SK-N-SH (cell line): Measurements from ENCODE around the gene MYOM3. TPM values are rescaled to one million over a fixed set of nuclear protein-coding genes. Genes with fewer than 3 reads are reported as not detected.
"Not testable (repeated sequence)": the region's sequence is repeated elsewhere in the genome, so short reads cannot be mapped to it uniquely, and the experiment has no call there.

ENCODE experiments used
- CTCF ChIA-PET: fragments of 300-600, 350-600 bp; formaldehyde crosslinking; extraction: SDS; loops from one replicate; lab custom pipeline; 2021; lab: Yijun Ruan, JAX
- POLR2A ChIA-PET: fragments of 350-600 bp; sonication (Branson Sonifier 250); formaldehyde crosslinking; extraction: SDS; loops from one replicate; lab custom pipeline; 2020; ENCODE audit warnings: antibody characterized with exemption, inconsistent platforms; lab: Yijun Ruan, JAX
- DNase-seq: peaks from one replicate; pipeline ENCODE4 v3.0.0; 2012
- H2AFZ ChIP-seq: fragments of 200-600 bp; sonication (generic); 2 replicates; pipeline ENCODE4 v1.8.1; 2016; ENCODE audit warnings: antibody characterized with exemption, mild to moderate bottlenecking, low read depth
- H3F3A ChIP-seq: fragments of 200-600 bp; sonication (generic); replicated peaks from 2 replicates; pipeline ENCODE3; 2016; ENCODE audit warnings: antibody characterized with exemption, mild to moderate bottlenecking; ENCODE audit not compliant: insufficient read depth
- H3K27ac ChIP-seq, 2 experiments: fragments of 200-500 bp in 1 of 2; fragments of 200-600 bp in 1 of 2; sonication (Bioruptor generic) in 1 of 2; sonication (generic), shearing (Covaris generic) in 1 of 2; 2 replicates each; pipeline versions ENCODE4 v1.5.1 to v1.6.1; 2014 to 2016; ENCODE audit warnings: low read depth in 2 of 2, inconsistent platforms in 1 of 2, low read length in 1 of 2, mild to moderate bottlenecking in 1 of 2, mixed read lengths in 1 of 2
- H3K27me3 ChIP-seq: fragments of 200-600 bp; sonication (generic), shearing (Covaris generic); 2 replicates; pipeline ENCODE4 v1.6.1; 2016; ENCODE audit warnings: mixed run types; ENCODE audit not compliant: insufficient read depth
- H3K36me3 ChIP-seq, 2 experiments: fragments of 200-500 bp in 1 of 2; fragments of 200-600 bp in 1 of 2; sonication (Bioruptor generic) in 1 of 2; sonication (generic) in 1 of 2; replicated peaks in 1 of 2; 2 replicates each; pipeline versions ENCODE3 to v1.5.1; 2014 to 2016; ENCODE audit warnings: low read length in 1 of 2, mild to moderate bottlenecking in 1 of 2; ENCODE audit not compliant: insufficient read depth in 2 of 2, control insufficient read depth in 1 of 2
- H3K4me1 ChIP-seq, 2 experiments: fragments of 200-500 bp in 1 of 2; fragments of 200-600 bp in 1 of 2; sonication (Bioruptor generic) in 1 of 2; sonication (generic), shearing (Covaris generic) in 1 of 2; 2 replicates each; pipeline versions ENCODE4 v1.5.1 to v1.6.1; 2014 to 2016; ENCODE audit warnings: low read depth in 1 of 2, low read length in 1 of 2, mixed run types in 1 of 2; ENCODE audit not compliant: insufficient read depth in 2 of 2, control insufficient read depth in 1 of 2
- H3K4me2 ChIP-seq: fragments of 200-600 bp; sonication (generic), shearing (Covaris generic); 2 replicates; pipeline ENCODE4 v1.6.1; 2017; ENCODE audit warnings: mixed run types
- H3K4me3 ChIP-seq, 2 experiments: fragments of 200-500 bp in 1 of 2; fragments of 200-600 bp in 1 of 2; sonication (Bioruptor generic) in 1 of 2; sonication (generic), shearing (Covaris generic) in 1 of 2; 2 replicates each; pipeline versions ENCODE4 v1.5.1 to v1.8.1; 2014 to 2016; ENCODE audit warnings: low read depth in 2 of 2, inconsistent platforms in 1 of 2, low read length in 1 of 2, mild to moderate bottlenecking in 1 of 2, mixed read lengths in 1 of 2, moderate library complexity in 1 of 2
- H3K79me2 ChIP-seq: fragments of 200-600 bp; sonication (generic); 2 replicates; pipeline ENCODE4 v1.8.1; 2017; ENCODE audit warnings: mild to moderate bottlenecking; ENCODE audit not compliant: insufficient read depth
- H3K9ac ChIP-seq: fragments of 200-600 bp; sonication (generic); 2 replicates; pipeline ENCODE4 v1.6.1; 2017; ENCODE audit warnings: mixed run types
- H3K9me2 ChIP-seq: fragments of 200-600 bp; sonication (generic); 2 replicates; pipeline ENCODE4 v1.6.1; 2017; ENCODE audit warnings: mixed run types
- H3K9me3 ChIP-seq: fragments of 200-600 bp; sonication (generic); 2 replicates; pipeline ENCODE4 v1.6.1; 2017; ENCODE audit warnings: mixed run types, mild to moderate bottlenecking, moderate library complexity
- H4K20me1 ChIP-seq: fragments of 200-600 bp; sonication (generic); 2 replicates; pipeline ENCODE4 v1.6.1; 2017; ENCODE audit warnings: mild to moderate bottlenecking, mixed run types; ENCODE audit not compliant: insufficient read depth
- FOXJ3 ChIP-seq: sonication (generic); formaldehyde crosslinking; IDR thresholded peaks from 2 replicates; pipeline ENCODE4 v1.5.1; 2020; ENCODE audit warnings: mild to moderate bottlenecking, missing genetic modification reagents
- MEF2A ChIP-seq: IDR thresholded peaks from 2 replicates; pipeline ENCODE4 v1.4.0; 2012; ENCODE audit warnings: low read depth, borderline replicate concordance
- NFIC ChIP-seq: IDR thresholded peaks from 2 replicates; pipeline ENCODE4 v1.4.0; 2012; ENCODE audit warnings: borderline replicate concordance
- POLR2AphosphoS5 ChIP-seq: IDR thresholded peaks from 2 replicates; pipeline ENCODE4 v1.6.1; 2012; ENCODE audit warnings: low read depth, low read length
- RCOR1 ChIP-seq: fragments of 150-350 bp; IDR thresholded peaks from 2 replicates; pipeline ENCODE4 v1.6.1; 2017; ENCODE audit warnings: antibody characterized with exemption, low read length
- REST ChIP-seq: IDR thresholded peaks from 2 replicates; pipeline ENCODE4 v1.6.1; 2012; ENCODE audit warnings: mild to moderate bottlenecking, low read depth, low read length, moderate library complexity
- RFX5 ChIP-seq: IDR thresholded peaks from 2 replicates; pipeline ENCODE4 v1.6.1; 2012; ENCODE audit warnings: mild to moderate bottlenecking, improper control_type of control experiment, low read length
- SIN3A ChIP-seq: IDR thresholded peaks from 2 replicates; pipeline ENCODE4 v1.6.1; 2012; ENCODE audit warnings: low read depth, mild to moderate bottlenecking, low read length, moderate library complexity, borderline replicate concordance
- TAF1 ChIP-seq: IDR thresholded peaks from 2 replicates; pipeline ENCODE4 v1.6.1; 2012; ENCODE audit warnings: low read depth, mild to moderate bottlenecking, low read length, moderate library complexity, borderline replicate concordance
- TCF12 ChIP-seq: IDR thresholded peaks from 2 replicates; pipeline ENCODE4 v1.4.0; 2012
- YY1 ChIP-seq: IDR thresholded peaks from 2 replicates; pipeline ENCODE4 v1.4.0; 2012; ENCODE audit warnings: low read depth, mild to moderate bottlenecking
- WGBS: methylation state at CpG from one replicate; pipeline ENCODE4 v1.1.6; 2017; ENCODE audit warnings: low lambda C conversion rate; 5-methylcytosine and 5-hydroxymethylcytosine counted together
- polyA plus RNA-seq, 3 experiments: library from polyadenylated mRNA; depleted of rRNA; stranded (reverse); fragments of >200 nt; gene quantifications; 2 replicates each; pipeline ENCODE4 v1.2.3, GENCODE V29; 2012

MYOM3 gene
- polyA plus RNA-seq, 1 of the 3 experiments (the other 2 are of a cell fraction), result 0.02 TPM

- TF ChIP-seq RFX5 (no peak), RCOR1 (0 out of 2 replicates have a peak, but pooled peaks have one; percentile 15), YY1 (no peak), SIN3A (0 out of 2 replicates have a peak, but pooled peaks have one; percentile 50), POLR2AphosphoS5 (peak; percentile 59; the same call in 1 of the 2 replicates), TAF1 (no peak), TCF12 (peak; percentile 84), FOXJ3 (CRISPR knock-in tag) (no peak), REST (peak; percentile 39; the same call in 1 of the 2 replicates)
These were observed 93.0 kb downstream of the MYOM3 start (continued) for GRCh38 chr1:24018611-24019580.

GRCh38 chr1:24015221-24016210, 96.4 kb downstream of the MYOM3 start:
- Histone ChIP-seq H2AFZ (peak overlapping the region; percentile 69), H3K9me3 (no peaks in the 10 kb centered on the region), H3F3A (peaks cover 19% of the 10 kb centered on the region), H3K4me1 (peaks cover 5 to 29% of the 10 kb centered on the region in 2 experiments; a peak in 3 of 4 replicates), H3K4me2 (peak overlapping the region; percentile 51), H3K27ac (peak overlapping the region; percentile 62 to 99; a peak in 3 of 4 replicates), H4K20me1 (no peaks in the 10 kb centered on the region), H3K9ac (peak overlapping the region; percentile 54; the same call in 1 of the 2 replicates), H3K79me2 (peaks cover 1% of the 10 kb centered on the region; the same call in 1 of the 2 replicates), H3K9me2 (no peaks in the 10 kb centered on the region), H3K27me3 (no peaks in the 10 kb centered on the region), H3K36me3 (no peaks in the 10 kb centered on the region), H3K4me3 (no peak overlapping the region)
- peak; percentile 54 for TF ChIP-seq NFIC
- TF ChIP-seq MEF2A, result peak; percentile 66; the same call in 1 of the 2 replicates
- no peak for TF ChIP-seq TCF12
- WGBS, result 51% methylated on average over 6 of the region's 6 CpGs
- ChIA-PET POLR2A (no interaction called here), CTCF (interaction anchor here (0.9 kb wide), 1 partner anchor 13 kb away, joined by 3 read pairs; no protein-coding TSS in a partner anchor)
- DNase-seq, result no peak

- CTCF ChIA-PET, H2AFZ ChIP-seq, H3K4me3 ChIP-seq, H3K27me3 ChIP-seq, H3K9me2 ChIP-seq, H3K9me3 ChIP-seq, DNase-seq, H4K20me1 ChIP-seq, H3K27ac ChIP-seq, H3K9ac ChIP-seq, POLR2A ChIA-PET, H3K79me2 ChIP-seq, H3K36me3 ChIP-seq, H3K4me2 ChIP-seq: not testable (repeated sequence)
- H3F3A ChIP-seq, result peaks cover 19% of the 10 kb centered on the region
- H3K4me1 ChIP-seq, result peaks cover 0 to 26% of the 10 kb centered on the region in 2 experiments; a peak in 2 of 4 replicates
- WGBS, result 90% methylated on average over 8 of the region's 8 CpGs
These were observed 99.1 kb downstream of the MYOM3 start for GRCh38 chr1:24012878-24013277.
